DMS79 treated with DMSO at 0.1 percent for 48 hours (cell line): ENCODE data around the gene SLC4A1.
A peak's percentile ranks its signal among the peaks of the same experiment; 100 is the strongest.

Experiments
- DNase-seq: peaks from one replicate; lab custom pipeline; 2025; lab: John Stamatoyannopoulos, UW

Gene SLC4A1

DNA sequence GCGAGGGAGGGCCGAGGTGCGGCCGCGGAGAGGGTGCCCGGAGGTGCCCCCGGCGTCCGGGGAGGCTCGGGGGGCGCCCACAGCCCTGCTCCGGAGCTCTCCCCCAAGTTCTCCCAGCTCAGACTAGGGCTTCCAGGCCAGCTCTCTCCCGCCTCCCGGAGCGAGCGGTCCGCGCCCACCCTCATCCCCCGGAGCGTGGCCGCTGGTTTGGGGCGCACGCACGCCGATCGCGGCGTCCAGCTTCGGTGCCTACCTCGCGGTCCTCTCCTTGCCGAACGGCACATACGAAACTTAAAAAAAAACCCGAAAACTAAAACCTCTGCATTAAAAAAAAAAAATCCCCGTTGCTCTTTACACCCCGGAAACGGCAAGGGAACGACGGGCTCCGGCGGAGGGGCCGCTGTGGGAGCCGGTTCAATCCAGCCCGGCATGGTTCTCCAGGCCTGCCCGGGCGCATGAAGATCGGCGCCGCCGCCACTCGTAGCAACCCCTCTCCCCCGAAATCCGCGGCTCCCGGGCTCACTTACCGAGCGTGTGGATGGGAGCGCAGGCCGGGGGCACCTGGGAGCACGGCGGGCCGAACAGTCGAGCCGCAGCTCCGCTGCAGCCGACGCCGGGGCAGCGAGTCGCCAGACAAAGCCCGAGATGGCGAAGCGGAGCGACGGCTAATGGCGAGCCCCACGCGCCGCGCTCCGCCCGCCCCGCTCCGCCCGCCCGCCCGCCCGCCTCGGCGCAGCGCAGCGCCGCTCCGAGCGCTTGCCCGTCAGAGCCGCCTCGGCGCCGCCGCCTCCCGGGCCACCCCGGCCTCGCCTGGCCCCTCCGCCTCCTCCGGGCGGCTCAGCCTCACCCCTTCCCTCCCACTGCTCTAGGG, 47.5 kb downstream of the SLC4A1 start:
- peak; percentile 40 for DNase-seq

DNA sequence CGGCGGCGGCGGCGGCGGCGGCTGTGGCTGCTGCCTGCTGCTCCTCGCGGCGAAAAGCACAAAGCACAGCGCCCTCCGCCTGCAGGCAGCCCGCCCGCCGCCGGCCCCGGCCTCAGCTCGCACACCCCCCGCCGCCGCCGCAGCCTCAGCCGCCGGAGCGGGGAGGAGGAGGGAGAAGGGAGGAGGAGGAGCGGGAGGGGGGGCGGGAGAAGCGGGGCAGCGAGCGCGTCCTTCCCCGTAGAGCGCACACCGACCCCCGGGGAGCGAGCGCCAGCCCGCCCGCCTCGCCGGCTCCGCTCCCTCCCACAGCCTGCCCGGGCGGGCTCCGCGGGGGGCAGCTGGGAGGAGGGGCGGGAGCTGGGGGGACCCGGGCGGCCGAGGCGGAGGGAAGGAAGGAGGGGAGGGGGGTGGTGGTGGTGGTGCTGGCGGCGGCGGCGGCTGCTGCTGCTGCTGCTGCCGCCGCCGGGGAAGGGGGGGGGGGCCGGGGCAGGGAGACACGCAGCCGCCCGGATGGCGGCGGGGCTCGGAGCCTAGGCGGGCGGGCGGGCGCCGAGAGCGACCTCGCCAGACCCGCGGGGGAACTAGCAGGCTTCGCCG, 48.2 kb downstream of the SLC4A1 start, which contains the start of gene UBTF:
Gene UBTF, minus strand, starts transcription at position 60 of the 597 bp plus-strand sequence. CDS start 1,446 bp downstream, outside the sequence.
- peak; percentile 28 for DNase-seq

DNA sequence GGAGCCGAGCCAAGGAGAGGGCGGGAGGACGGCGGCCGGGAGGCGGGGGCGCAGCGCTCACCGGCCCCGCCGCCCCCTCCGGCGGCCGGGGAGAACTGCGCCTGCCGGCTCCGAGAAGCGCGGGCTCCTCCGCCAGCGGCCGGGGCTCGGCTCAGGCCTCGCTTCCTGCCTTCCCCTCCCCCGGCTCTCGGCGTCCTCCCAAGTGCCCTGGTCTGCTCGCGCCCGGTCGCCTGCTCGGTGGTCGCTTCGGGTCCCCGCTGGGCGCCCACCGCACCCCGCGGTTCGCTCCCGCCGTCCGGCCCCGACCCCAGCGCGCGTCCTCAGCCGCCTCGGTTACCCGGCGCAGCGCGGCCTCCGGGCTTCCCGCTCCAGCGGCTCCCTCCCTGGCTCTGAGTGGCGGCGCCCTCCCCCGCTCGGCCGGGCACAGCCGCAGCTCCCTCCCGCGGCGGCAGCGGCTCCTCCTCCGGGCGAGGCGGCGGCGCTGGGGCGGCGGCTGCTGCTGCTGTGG, 48.8 kb downstream of the SLC4A1 start:
- DNase-seq: peak; percentile 32

DNA sequence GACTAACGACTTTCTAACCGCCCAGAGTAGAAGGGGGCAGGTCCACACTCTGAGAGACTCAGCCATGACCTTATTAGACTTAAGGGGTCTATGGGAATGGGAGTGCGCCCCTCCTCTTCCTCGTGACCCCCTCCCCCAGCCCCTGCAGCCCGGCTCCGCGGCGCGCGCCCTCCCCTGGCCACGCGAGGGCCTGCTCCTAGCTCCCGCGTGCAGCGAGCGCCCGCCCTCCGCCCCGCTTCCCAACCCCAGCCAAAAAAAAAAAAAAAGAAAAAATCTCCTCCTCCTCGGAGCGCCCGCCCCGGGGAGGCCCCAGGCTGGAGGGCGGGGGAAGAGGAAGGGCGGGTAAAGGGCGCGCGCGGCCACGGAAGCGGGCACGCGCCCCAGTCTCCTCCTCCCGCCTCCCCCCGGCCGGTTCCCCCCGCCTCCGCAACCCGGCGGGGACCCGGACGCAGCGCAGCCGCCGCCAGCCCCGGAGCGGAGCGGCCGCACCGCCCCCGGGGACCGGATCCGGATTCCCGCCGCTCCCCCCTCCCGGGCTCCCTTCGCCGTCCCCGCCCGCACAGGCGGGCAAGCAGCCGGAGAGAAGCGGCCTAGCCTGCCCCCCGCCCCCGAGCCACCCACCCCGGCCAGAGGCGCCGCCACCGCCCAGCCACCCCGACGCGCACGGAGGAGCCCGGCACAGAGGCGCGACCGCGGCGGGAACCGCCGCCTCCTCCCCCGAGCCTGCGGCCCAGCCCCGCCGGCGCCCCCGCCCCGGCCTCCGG, 49.4 kb downstream of the SLC4A1 start:
- peak; percentile 85 for DNase-seq

DNA sequence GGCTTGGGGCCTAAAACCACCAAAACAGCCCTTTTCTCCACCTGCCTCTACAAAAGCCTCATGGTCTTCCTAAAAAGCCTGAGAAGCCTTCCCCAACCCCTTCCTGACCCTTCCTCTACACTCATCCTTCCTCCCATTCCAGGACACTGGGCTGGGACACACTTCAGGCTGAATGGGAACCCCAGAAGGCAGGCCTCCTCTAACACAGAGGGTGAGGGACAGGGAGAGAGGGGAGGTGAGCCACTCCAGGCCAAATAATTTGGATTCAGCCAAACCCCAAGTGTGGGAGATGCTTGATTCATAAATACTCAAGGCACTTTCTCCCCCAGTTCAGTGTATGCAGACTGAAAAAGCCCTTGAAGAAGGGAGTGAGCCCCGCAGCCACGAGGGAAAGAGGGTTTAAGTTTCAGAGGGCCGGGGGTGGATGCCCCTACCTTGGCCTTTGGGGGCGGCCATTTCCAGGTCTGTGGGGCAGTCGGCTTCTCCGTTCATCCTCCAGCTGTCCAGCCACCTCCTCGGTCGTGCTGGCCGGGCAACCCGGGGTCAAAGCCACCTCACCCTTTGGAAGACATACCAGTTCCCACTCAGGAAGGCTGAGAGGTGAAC, 50.1 kb downstream of the SLC4A1 start:
- DNase-seq: no peak

DNA sequence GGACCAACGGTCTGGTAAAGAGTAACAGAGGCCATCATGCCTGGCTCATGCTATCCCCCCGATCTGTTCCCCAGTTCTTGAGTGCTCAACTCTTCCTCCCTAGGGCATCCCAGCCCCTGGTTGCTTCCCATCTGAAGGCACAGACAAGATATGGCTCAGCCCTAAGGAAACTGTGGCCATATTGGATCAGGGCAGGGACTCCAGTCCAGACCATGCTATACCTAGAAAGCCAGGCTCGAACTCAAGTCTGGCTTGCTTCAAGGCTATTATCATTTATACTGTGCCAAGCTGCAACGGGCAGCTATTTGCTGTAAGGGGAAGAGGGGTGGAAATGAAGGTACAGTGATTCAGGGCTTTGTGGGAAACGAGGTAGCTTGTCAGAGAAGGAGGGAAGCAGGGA, 51.2 kb downstream of the SLC4A1 start:
- DNase-seq: no peak

DNA sequence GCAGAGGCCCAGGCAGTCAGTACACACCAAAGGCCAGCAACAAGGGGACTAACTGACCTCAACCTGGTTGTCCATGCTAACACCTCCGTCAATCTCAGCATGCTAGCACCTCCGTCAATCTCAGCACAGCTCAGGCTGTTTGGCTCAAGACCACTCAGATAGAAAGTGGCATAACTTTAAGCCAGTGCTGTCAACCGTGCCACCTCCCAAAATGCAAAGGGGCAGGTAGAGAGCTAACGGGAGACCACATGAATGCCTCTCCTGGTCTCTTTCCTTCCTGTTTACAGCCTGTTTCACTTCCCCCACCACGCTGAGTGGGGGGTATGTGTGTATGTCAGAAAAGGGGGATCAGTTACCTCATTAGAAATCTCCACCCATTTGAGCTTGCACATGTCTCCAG, 51.8 kb downstream of the SLC4A1 start:
- no peak for DNase-seq

DNA sequence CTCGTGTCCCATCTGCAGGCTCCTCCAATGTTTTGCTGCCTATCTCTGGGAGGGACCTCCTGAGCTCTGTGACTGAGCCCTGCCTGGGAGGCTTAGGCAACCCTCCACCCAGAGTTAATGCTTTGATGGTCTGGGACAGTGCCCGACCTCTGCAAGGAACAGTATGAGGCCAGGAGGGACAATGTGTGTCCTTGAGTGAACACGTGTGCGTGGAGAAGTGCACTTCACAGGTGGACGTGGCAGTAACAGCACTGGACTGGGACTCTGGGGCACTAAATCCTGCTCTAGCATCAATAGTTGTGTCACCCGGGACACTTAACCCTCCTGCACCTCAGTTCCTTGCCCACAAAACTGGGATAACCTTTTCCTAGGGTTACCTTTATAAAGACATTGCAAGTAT, 53.0 kb downstream of the SLC4A1 start:
- no peak for DNase-seq

DNA sequence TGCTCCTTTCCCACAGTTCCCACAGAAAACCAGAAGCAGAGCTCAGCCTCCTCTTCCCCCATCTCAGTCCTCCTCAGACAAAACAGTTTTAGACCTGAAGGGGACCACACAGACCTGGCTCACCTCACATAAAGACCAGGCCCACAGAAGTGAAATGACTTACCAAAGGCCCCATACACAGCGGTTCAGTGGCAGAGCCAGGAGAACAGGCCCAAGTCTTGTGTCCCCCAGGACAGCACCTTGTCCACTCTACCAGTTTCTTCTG, 53.8 kb downstream of the SLC4A1 start:
- DNase-seq: no peak

DNA sequence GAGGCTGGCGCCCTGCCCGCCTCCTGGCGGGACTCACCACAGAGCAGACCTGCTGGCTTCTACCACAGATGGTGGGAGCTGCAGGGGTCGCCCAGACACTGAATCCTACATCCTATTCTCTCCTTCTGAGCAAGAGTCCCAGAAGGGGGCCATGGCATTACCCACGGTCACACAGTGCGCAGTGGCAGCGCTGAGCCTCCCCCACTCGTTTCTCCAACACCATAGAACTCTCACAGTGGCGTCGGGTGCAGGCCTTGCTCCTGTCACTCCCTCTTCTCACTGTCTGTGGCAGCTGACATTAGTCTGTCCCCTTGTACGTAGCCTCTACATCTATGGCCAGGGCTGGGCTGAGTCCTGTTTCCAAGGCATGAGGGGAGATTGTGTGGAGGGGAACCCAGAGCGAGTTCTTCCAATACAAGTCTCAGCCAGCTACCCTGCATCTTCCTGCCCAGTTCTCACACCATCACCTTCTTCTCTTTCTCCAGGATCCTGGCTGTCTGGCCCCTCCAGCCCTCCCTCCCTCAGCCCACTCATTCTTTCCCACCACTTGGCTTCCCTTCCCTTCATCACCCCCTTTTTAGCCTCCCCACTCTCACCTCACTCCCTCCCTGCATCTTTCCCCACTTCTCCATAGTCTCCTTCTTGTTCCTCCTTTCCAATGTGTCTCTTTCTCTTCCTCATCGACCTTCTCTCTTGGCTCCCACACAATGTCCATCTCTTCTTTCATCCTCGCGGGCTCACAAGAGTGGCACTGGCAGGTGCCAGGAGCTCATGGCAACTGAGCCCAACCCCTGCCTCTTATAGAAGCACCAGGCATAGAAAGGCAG, 54.3 kb downstream of the SLC4A1 start:
- no peak for DNase-seq

DNA sequence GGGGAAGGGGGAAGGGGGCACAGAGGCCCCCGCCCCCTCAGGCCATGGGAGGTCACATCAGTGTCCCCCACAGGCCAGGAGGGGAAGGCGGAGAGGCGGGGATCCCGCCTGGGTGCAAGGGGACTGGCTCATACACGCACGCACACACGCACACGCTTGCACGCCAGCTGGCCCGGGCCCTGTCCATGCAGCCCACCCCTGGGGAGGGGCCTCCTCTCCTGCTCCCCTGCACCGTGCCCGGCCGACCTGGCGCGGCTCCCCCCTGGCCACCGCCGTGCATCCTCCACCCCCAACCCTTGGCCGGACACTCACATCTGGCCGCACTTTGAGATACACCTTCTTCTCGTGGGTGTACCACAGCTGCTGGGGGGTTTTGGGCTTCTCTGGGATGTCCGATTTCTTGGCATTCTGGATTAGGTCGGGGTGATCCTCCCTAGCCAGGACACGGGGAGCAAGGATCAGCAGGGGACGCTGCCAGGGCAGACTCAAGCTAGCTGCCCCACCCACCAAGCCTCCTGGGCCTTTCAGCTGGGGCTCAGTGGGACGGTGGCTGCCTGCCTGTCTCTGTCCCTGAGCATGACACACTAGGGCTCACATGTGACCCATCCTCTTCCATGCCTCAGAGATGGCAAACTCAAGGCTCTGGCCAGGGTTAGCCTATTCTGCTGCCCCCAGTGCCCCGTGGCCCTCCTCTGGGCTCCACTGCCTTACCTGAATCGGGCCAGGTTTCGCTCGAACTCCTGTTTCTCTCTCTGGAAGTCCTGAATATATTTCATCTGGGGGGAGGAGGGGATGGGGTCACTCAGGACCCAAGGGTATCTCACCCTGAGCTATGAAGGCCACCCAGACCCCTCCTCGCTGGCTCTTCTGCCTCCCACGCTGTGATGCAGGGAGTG, 55.2 kb downstream of the SLC4A1 start:
- no peak for DNase-seq

DNA sequence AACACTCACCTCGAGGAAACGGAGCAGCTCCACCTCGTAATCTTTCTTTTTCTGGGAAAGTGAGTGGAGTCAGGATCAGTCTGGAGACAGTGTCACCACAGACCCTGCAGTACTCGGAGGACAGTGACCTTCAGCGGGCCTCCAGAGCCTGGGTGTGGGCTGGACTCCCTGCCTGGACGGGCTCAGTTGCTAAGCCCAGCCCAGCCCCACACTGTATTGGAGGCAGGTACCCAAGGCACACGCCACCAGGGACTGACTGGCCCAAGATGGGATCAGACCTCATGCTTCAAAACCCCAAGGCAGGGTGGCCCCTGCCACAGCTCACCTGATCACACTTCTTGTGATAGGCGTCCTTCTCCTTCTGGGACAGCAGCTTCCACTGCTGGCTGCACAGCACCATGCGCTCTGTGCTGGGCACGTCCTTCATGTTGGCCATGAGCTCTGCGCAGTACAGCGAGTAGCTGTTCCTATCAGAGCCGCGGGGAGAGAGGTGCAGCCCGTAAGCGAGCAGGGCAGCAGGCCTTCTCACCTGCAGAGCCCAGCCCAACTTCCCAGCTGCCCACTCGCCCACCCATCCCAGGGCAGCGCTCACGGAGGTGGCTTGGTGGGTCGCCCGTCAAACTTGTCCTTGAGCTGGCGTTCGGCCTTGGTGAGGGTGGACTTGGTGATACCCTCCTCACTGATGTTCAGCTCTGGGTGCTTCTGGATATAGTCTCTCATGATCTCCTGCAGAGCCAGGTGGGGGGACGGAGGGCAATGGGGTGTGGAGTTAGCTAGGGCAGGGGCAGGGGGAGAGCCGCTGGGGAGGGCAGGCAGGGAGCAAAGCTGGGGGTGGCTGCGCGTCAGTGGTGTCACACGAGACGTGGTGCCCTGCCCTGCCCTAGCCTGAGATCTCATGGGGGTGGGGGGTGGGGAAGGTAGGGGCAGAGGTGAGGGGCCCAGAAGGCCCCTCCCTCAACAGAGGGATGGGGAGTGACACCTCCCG, 56.4 kb downstream of the SLC4A1 start:
- no peak for DNase-seq

DNA sequence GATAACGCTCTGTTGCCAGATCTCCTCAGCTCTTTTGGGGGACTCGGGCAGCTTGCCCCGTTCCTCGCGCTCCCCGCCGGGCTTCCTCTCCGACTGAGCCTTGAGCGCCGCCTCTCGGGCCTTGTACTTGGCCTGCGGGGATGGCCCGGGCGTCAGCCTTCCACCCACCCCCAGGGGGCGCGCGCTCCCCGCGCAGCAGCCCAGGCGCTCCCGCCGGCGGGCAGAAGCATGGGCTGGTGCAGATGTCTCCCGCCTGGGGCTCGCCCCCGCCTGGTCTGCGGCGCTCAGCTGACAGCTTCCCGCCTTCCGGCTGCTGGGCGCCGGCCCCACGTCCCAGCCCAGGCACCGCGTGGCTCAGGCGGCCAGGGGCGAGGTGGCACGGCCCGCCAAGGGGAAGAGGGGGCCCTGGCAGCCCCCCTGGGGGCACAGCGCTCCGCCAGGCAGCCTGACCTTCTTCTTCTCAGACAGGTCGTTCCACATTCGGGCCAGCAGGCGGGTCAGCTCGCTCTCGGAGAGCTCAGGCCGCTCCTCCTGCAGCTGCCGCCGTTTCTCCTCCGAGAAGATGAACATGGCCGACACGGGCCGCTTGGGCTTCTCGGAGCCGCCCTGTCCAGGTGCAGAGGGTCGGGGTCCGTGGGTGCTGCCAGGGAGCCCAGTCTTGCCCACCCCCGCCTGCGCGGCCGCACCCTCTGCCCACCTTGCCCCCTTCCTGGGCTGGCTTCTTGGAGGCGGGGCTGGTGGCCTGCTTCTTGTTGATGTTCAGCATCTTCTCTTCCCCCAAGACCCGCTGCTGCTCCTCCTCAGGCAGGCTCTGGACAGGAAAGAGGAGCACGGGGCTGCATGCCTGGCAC, 57.4 kb downstream of the SLC4A1 start:
- DNase-seq: no peak

DNA sequence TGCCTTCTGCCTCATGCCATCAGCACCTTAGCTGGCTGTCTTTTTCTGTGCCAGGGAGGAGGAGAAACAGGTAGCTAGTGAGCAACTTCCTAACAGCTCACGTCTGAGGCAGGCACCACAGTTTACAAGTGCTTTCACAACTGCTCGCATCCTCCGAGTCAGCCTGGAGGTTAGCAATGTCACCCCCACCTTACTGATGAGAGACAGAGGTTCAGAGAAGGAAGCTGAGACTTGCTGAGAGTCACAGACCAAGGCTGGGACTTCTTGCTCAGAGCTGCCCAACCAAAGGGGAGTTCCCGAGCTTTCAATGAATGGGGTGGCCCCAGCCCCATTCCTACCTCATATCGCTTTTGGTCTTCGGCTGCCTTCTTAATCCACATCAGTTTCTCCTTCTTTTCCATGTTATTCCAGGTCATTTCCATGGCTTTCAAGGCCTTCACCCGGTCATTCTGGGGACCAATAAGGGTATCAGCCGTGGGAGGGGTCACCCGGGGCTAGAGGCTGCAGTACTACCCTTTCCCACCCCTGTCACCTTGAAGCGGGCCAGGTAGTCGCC, 58.1 kb downstream of the SLC4A1 start:
- no peak for DNase-seq

DNA sequence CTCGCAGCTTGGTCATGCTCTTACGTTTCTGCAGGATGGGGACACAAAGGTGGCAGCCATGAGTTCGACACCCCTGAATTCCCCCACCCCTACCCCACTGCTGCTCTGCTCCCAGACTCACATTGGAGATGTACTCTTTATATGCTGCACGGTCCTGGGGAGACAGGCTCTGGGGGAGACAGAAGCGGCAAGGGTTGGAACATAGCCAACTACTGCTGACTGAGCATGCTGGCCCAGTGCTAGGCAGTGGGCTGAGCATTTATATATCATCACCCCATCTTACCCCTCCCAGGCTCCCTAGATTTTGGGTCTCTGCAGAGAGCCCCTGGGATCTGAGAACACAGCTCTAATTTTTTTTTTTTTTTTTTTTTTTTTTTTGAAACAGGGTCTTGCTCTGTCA, 60.2 kb downstream of the SLC4A1 start:
- DNase-seq: no peak

DNA sequence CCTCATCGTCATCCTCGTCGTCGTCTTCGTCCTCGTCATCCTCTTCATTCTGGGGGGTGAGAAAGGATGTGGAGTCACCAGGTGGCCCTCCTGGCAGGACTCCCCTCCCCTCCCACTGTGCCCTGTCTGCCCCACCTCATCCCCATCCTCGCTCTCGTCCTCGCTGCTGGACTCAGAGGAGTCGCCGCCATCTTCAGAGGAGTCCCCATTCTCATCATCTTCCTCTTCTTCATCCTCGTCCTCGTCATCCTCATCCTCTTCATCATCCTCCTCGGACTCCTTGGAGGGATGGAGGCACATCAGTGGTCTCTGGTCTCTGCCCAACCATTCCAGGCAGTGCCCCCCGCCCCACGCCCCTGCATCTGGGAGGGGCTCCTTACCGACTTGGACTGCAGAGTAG, 60.6 kb downstream of the SLC4A1 start:
- DNase-seq: no peak

DNA sequence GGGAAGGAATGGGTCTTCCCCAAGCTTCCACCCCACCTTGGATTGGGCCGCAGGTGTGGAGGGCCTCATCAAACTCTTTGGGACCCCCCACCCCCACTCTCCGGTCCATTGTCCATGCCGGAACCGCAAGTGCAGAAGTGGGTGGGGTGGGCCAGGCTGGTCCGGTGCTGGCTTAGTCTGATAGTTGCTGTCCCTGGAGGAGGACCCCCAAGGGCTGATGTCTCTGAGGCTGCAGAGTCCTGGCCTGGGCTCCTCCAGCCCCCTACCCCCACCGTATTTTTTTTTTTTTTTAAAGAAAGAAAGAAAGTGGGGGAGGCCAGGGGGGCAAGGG, 61.1 kb downstream of the SLC4A1 start:
- no peak for DNase-seq
